GM12878 (cell line): ENCODE data around the gene ASAP2.

ENCODE experiments used
- BRCA1 ChIP-seq: IDR thresholded peaks from 2 replicates; pipeline ENCODE4 v1.6.1; 2011; ENCODE audit warnings: low read depth, low read length, improper control_type of control experiment
- CHD1 ChIP-seq: IDR thresholded peaks from 2 replicates; pipeline ENCODE4 v1.6.1; 2012; ENCODE audit warnings: low read depth, low read length, improper control_type of control experiment
- CHD4 ChIP-seq: fragments of 200-600 bp; sonication (generic); IDR thresholded peaks from 2 replicates; pipeline ENCODE4 v1.6.1; 2016; ENCODE audit warnings: mild to moderate bottlenecking
- FOS ChIP-seq: IDR thresholded peaks from 3 replicates; pipeline ENCODE4 v1.6.1; 2011; ENCODE audit warnings: borderline replicate concordance; ENCODE audit not compliant: insufficient read length; ENCODE audit errors: extremely low read depth
- MYC ChIP-seq: IDR thresholded peaks from 2 replicates; pipeline ENCODE4 v1.6.1; 2011; ENCODE audit warnings: mild to moderate bottlenecking, low read length, moderate library complexity, inconsistent platforms; ENCODE audit not compliant: insufficient read depth, insufficient replicate concordance, insufficient read length, severe bottlenecking
- POLR2A ChIP-seq: IDR thresholded peaks from 2 replicates; pipeline ENCODE4 v1.6.1; 2011; ENCODE audit warnings: low read depth, mild to moderate bottlenecking, low read length
- POLR2AphosphoS5 ChIP-seq: IDR thresholded peaks from 2 replicates; pipeline ENCODE4 v1.6.1; 2011; ENCODE audit warnings: mild to moderate bottlenecking, low read length, inconsistent platforms
- RAD21 ChIP-seq: IDR thresholded peaks from 2 replicates; pipeline ENCODE4 v1.6.1; 2011; ENCODE audit warnings: mild to moderate bottlenecking, low read depth, low read length, moderate library complexity; ENCODE audit not compliant: insufficient read depth
- RCOR1 ChIP-seq: conservative IDR thresholded peaks from 2 replicates; pipeline ENCODE4 v1.6.1; 2012; ENCODE audit warnings: low read depth, low read length, improper control_type of control experiment
- SP1 ChIP-seq: IDR thresholded peaks from one replicate; pipeline ENCODE4 v1.6.1; 2011; ENCODE audit warnings: low read depth, low read length
- SUPT20H ChIP-seq: IDR thresholded peaks from 2 replicates; pipeline ENCODE4 v1.6.1; 2011; ENCODE audit warnings: low read depth, mild to moderate bottlenecking, low read length, moderate library complexity, borderline replicate concordance; ENCODE audit not compliant: control insufficient read depth
- TF ChIP-seq, protein P1 (sequence below), 3 experiments: IDR thresholded peaks in 2 of 3; conservative IDR thresholded peaks in 1 of 3; 2 replicates each; pipeline ENCODE4 v1.5.1; 2011; ENCODE audit warnings: low read depth in 3 of 3, low read length in 3 of 3, mild to moderate bottlenecking in 3 of 3, control low read depth in 2 of 3, moderate library complexity in 2 of 3, inconsistent platforms in 1 of 3, mixed read lengths in 1 of 3; ENCODE audit not compliant: control insufficient read depth in 2 of 3, insufficient read depth in 1 of 3; ENCODE audit errors: extremely low read depth in 1 of 3

GRCh38 chr2:9234680-9235146, 28.1 kb downstream of the ASAP2 start:
- no peak for TF ChIP-seq BRCA1
- TF ChIP-seq POLR2AphosphoS5, result no peak
- no peak for TF ChIP-seq RAD21
- no peak for TF ChIP-seq FOS
- TF ChIP-seq POLR2A, result no peak
- TF ChIP-seq MYC, result no peak
- no peak for TF ChIP-seq CHD4
- TF ChIP-seq RCOR1, result no peak
- no peak for TF ChIP-seq SP1
- no peak for TF ChIP-seq CHD1
- TF ChIP-seq, protein P1, sequence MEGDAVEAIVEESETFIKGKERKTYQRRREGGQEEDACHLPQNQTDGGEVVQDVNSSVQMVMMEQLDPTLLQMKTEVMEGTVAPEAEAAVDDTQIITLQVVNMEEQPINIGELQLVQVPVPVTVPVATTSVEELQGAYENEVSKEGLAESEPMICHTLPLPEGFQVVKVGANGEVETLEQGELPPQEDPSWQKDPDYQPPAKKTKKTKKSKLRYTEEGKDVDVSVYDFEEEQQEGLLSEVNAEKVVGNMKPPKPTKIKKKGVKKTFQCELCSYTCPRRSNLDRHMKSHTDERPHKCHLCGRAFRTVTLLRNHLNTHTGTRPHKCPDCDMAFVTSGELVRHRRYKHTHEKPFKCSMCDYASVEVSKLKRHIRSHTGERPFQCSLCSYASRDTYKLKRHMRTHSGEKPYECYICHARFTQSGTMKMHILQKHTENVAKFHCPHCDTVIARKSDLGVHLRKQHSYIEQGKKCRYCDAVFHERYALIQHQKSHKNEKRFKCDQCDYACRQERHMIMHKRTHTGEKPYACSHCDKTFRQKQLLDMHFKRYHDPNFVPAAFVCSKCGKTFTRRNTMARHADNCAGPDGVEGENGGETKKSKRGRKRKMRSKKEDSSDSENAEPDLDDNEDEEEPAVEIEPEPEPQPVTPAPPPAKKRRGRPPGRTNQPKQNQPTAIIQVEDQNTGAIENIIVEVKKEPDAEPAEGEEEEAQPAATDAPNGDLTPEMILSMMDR (IDR thresholded peaks at IDR 0.05 in 2 of 3, conservative IDR thresholded peaks at IDR 0.05 in 1 of 3; ENCODE audit: control insufficient read depth in 2 of 3, extremely low read depth in 1 of 3, insufficient read depth in 1 of 3, low read depth in 3 of 3, low read length in 3 of 3), result no peak
- no peak for TF ChIP-seq SUPT20H
